H7 (cell line): ENCODE results near the gene SGF29. TPM values are rescaled to one million over a fixed set of nuclear protein-coding genes. Genes with fewer than 3 reads are reported as not detected.
"Not testable (repeated sequence)": the region's sequence is repeated elsewhere in the genome, so short reads cannot be mapped to it uniquely, and the experiment has no call there.

Experiments
- DNase-seq: peaks from one replicate; pipeline ENCODE4 v3.0.0; 2012
- H3K27me3 ChIP-seq: 2 replicates; pipeline ENCODE4 v1.6.0; 2011; ENCODE audit warnings: mild to moderate bottlenecking, low read length; ENCODE audit not compliant: control insufficient read depth, insufficient read depth
- H3K36me3 ChIP-seq: replicated peaks from 2 replicates; pipeline ENCODE4 v1.5.1; 2011; ENCODE audit warnings: low read length; ENCODE audit not compliant: control insufficient read depth, insufficient read depth
- H3K4me3 ChIP-seq: 2 replicates; pipeline ENCODE4 v1.5.1; 2011; ENCODE audit warnings: low read depth, mild to moderate bottlenecking, control low read depth, low read length, moderate library complexity; ENCODE audit not compliant: insufficient read depth
- total RNA-seq: library from RNA; depleted of rRNA; stranded (reverse); fragments of >200 nt; shearing (Covaris generic); gene quantifications from 2 replicates; pipeline ENCODE4 v1.2.3, GENCODE V29; 2014

The SGF29 gene
- total RNA-seq, 1 experiment from 2014 or later: 21.8 TPM

- not testable (repeated sequence) for H3K4me3 ChIP-seq, H3K36me3 ChIP-seq, H3K27me3 ChIP-seq, DNase-seq
Observed at GRCh38 chr16:28527100-28527785, 26.5 kb upstream of the SGF29 start.

GRCh38 chr16:28527985-28528384 lies 25.7 kb upstream of the SGF29 start:
- no peak for DNase-seq
- no peak overlapping the region for H3K4me3 ChIP-seq
- H3K27me3 ChIP-seq: no peaks in the 10 kb centered on the region
- no peaks in the 10 kb centered on the region for H3K36me3 ChIP-seq

GRCh38 chr16:28528463-28528867 lies 25.3 kb upstream of the SGF29 start:
- DNase-seq: no peak
- Histone ChIP-seq H3K36me3 (no peaks in the 10 kb centered on the region), H3K27me3 (no peaks in the 10 kb centered on the region), H3K4me3 (no peak overlapping the region)

- no peaks in the 10 kb centered on the region for H3K27me3 ChIP-seq
- no peak for DNase-seq
- H3K36me3 ChIP-seq: no peaks in the 10 kb centered on the region
- H3K4me3 ChIP-seq: no peak overlapping the region
Observed at GRCh38 chr16:28529124-28529523, 24.6 kb upstream of the SGF29 start.

GRCh38 chr16:28531777-28532744 lies 21.7 kb upstream of the SGF29 start:
- H3K36me3 ChIP-seq: no peaks in the 10 kb centered on the region
- peak; percentile 77 for DNase-seq
- no peak overlapping the region for H3K4me3 ChIP-seq
- H3K27me3 ChIP-seq: no peaks in the 10 kb centered on the region

GRCh38 chr16:28532940-28533647 lies 20.6 kb upstream of the SGF29 start:
- H3K27me3 ChIP-seq: no peaks in the 10 kb centered on the region

GRCh38 chr16:28534542-28535373 lies 19.0 kb upstream of the SGF29 start:
- Histone ChIP-seq H3K4me3 (no peak overlapping the region), H3K36me3 (no peaks in the 10 kb centered on the region), H3K27me3 (no peaks in the 10 kb centered on the region)
- no peak for DNase-seq

More at GRCh38 chr16:28532940-28533647, 20.6 kb upstream of the SGF29 start:
- no peak for DNase-seq
- H3K36me3 ChIP-seq: no peaks in the 10 kb centered on the region
- no peak overlapping the region for H3K4me3 ChIP-seq

- no peaks in the 10 kb centered on the region for H3K27me3 ChIP-seq
- DNase-seq: no peak
- H3K36me3 ChIP-seq: no peaks in the 10 kb centered on the region
- no peak overlapping the region for H3K4me3 ChIP-seq
Observed at GRCh38 chr16:28537076-28537475, 16.6 kb upstream of the SGF29 start.

GRCh38 chr16:28537964-28538732 lies 15.6 kb upstream of the SGF29 start:
- Histone ChIP-seq H3K36me3 (no peaks in the 10 kb centered on the region), H3K4me3 (no peak overlapping the region), H3K27me3 (no peaks in the 10 kb centered on the region)
- no peak for DNase-seq

GRCh38 chr16:28538733-28539596 lies 14.8 kb upstream of the SGF29 start, which contains the start of gene NUPR1:
Gene NUPR1 (minus strand): TSS chr16:28538974. CDS start chr16:28538907, 67 bp downstream.
- DNase-seq: peak; percentile 52
- no peak within 1 kb of the TSS for H3K4me3 ChIP-seq

GRCh38 chr16:28540346-28540745 lies 13.4 kb upstream of the SGF29 start:
- Histone ChIP-seq H3K36me3 (no peaks in the 10 kb centered on the region), H3K27me3 (no peaks in the 10 kb centered on the region), H3K4me3 (no peak overlapping the region)
- no peak for DNase-seq

More at GRCh38 chr16:28538733-28539596, 14.8 kb upstream of the SGF29 start, which contains the start of gene NUPR1:
- H3K36me3 ChIP-seq: no peaks in the 10 kb centered on the region
- no peaks in the 10 kb centered on the region for H3K27me3 ChIP-seq

- no peak for DNase-seq
- no peaks in the 10 kb centered on the region for H3K36me3 ChIP-seq
- no peaks in the 10 kb centered on the region for H3K27me3 ChIP-seq
- no peak overlapping the region for H3K4me3 ChIP-seq
Observed at GRCh38 chr16:28542646-28543045, 11.1 kb upstream of the SGF29 start.
